ENCODE results near the gene PLEKHN1. TPM values are rescaled to one million over a fixed set of nuclear protein-coding genes. Genes with fewer than 3 reads are reported as not detected.

The PLEKHN1 gene
- total and polyA plus RNA-seq, 2 of the 4 experiments (the other 2 are of a cell fraction) = 0.54 to 2.1 TPM

GRCh38 chr1:980602-981395 is 14.5 kb downstream of the PLEKHN1 start:
- intact Hi-C loops (cut with micrococcal nuclease) (loop anchor here (5.0 kb wide), 1 partner anchor 252 kb away; the partner anchor contains the start of genes B3GALT6 and SDF4), dilution Hi-C loops (cut with HindIII; ENCODE audit: low sequenced_read_pairs, unreplicated experiment) (no loop called here), in situ Hi-C loops (cut with MboI; ENCODE audit: low sequenced_read_pairs) (no loop called here)
- ChIA-PET POLR2A (ENCODE audit: unreplicated experiment) (no interaction called here), CTCF (interaction anchor here (1.2 kb wide), 1 partner anchor 84 kb away, joined by 3 read pairs; no protein-coding TSS in a partner anchor)
- WGBS, 2 experiments (ENCODE audit: extremely low coverage in 2 of 2, insufficient read length in 1 of 2) = 59% methylated on average over 10 of the region's 35 CpGs; no CpG with 5 or more reads in 1 of the 2 experiments
- Histone ChIP-seq H2AK9ac (replicated peaks; ENCODE audit: low read depth, low read length, poor library complexity) (no peak overlapping the region), H3K9ac (ENCODE audit: low read depth, low read length) (no peak overlapping the region), H3K9me3 (ENCODE audit: control insufficient read depth, insufficient read depth, low read length) (no peaks in the 10 kb centered on the region), H3K56ac (ENCODE audit: extremely low read depth, insufficient read depth, low read length) (no peak overlapping the region), H4K91ac (ENCODE audit: insufficient read depth, low read depth, low read length) (no peak overlapping the region), H2AFZ (replicated peaks; ENCODE audit: low read length, poor library complexity) (no peak overlapping the region), H3K4ac (ENCODE audit: low read depth, low read length) (no peak overlapping the region), H3K4me3 (ENCODE audit: insufficient read depth, low read depth, low read length) (no peak overlapping the region), H3K4me2 (ENCODE audit: low read depth, low read length) (no peak overlapping the region), H2BK15ac (ENCODE audit: low read depth, low read length) (no peak overlapping the region), H2BK5ac (ENCODE audit: low read depth, low read length, poor library complexity, severe bottlenecking) (no peak overlapping the region), H3K14ac (replicated peaks; ENCODE audit: low read depth, low read length) (no peak overlapping the region), H4K5ac (ENCODE audit: low read depth, low read length) (no peak overlapping the region), H3K4me1 (ENCODE audit: control insufficient read depth, insufficient read depth, low read length) (0 out of 2 replicates have a peak, but pooled peaks cover 2% of the 10 kb centered on the region), H3K18ac (ENCODE audit: low read depth, low read length) (no peak overlapping the region), H3K79me1 (ENCODE audit: low read depth in 1 of 2, low read length in 2 of 2) (no peaks in the 10 kb centered on the region), H3K23ac (ENCODE audit: low read depth, low read length) (no peak overlapping the region), H2AK5ac (ENCODE audit: low read depth, low read length) (no peak overlapping the region), H2BK20ac (ENCODE audit: low read depth, low read length) (no peak overlapping the region), H2BK120ac (ENCODE audit: low read depth, low read length) (no peak overlapping the region), H4K8ac (ENCODE audit: low read depth in 2 of 2, low read length in 2 of 2) (no peak overlapping the region), H4K20me1 (ENCODE audit: insufficient read depth, low read length) (no peaks in the 10 kb centered on the region; the same call in 1 of the 2 replicates), H3K36me3 (ENCODE audit: control insufficient read depth, insufficient read depth, low read length) (no peaks in the 10 kb centered on the region), H3K27me3 (ENCODE audit: control insufficient read depth, insufficient read depth, low read length) (peaks cover 5% of the 10 kb centered on the region; the same call in 1 of the 2 replicates), H3K9me1 (ENCODE audit: insufficient read depth, low read length) (no peaks in the 10 kb centered on the region), H3K27ac (ENCODE audit: insufficient read depth, low read length) (no peak overlapping the region)
- BruUV-seq (replicated peaks) = no TSS peak
- DNase-seq = no peak
- ATAC-seq (ENCODE audit: low read depth) = no peak
- TF ChIP-seq MAZ (IDR thresholded peaks at IDR 0.05; ENCODE audit: borderline replicate concordance, low read depth, low read length) = no peak
- TF ChIP-seq ELK1 (IDR thresholded peaks at IDR 0.05; ENCODE audit: borderline replicate concordance, low read depth, low read length) = no peak
- TF ChIP-seq MAFK (IDR thresholded peaks at IDR 0.05; ENCODE audit: low read depth, low read length) = no peak
- TF ChIP-seq CTCF (conservative IDR thresholded peaks at IDR 0.05; ENCODE audit: low read depth, low read length) = no peak
- TF ChIP-seq RAD21 (IDR thresholded peaks at IDR 0.05; ENCODE audit: low read length) = no peak
- TF ChIP-seq BHLHE40 (IDR thresholded peaks at IDR 0.05; ENCODE audit: low read depth, low read length) = no peak
- TF ChIP-seq POLR2A (IDR thresholded peaks at IDR 0.05; ENCODE audit: low read depth, low read length) = no peak
- no peak for TF ChIP-seq FOS (IDR thresholded peaks at IDR 0.05; ENCODE audit: low read depth, low read length)
- TF ChIP-seq CEBPB (IDR thresholded peaks at IDR 0.05; ENCODE audit: low read depth, low read length) = no peak
- no peak for TF ChIP-seq RFX5 (IDR thresholded peaks at IDR 0.05; ENCODE audit: low read depth, low read length)
- no peak for TF ChIP-seq MXI1 (IDR thresholded peaks at IDR 0.05; ENCODE audit: borderline replicate concordance, low read depth, low read length)
- TF ChIP-seq RCOR1 (IDR thresholded peaks at IDR 0.05; ENCODE audit: insufficient replicate concordance, low read length) = no peak
- TF ChIP-seq SMC3 (IDR thresholded peaks at IDR 0.05; ENCODE audit: low read depth, low read length) = no peak
- TF ChIP-seq NFE2L2 (IDR thresholded peaks at IDR 0.05; ENCODE audit: low read depth, low read length) = no peak
- no peak for TF ChIP-seq USF2 (IDR thresholded peaks at IDR 0.05; ENCODE audit: low read depth, low read length)
